Epithelial cell of proximal tubule (primary cell): Measurements from ENCODE around the gene LSS. TPM values are rescaled to one million over a fixed set of nuclear protein-coding genes. Genes with fewer than 3 reads are reported as not detected.
A peak's percentile ranks its signal among the peaks of the same experiment; 100 is the strongest.

Source experiments
- DNase-seq: peaks from one replicate; pipeline ENCODE4 v3.0.0-alpha.2; 2011; ENCODE audit warnings: low read depth
- H3K4me3 ChIP-seq: 2 replicates; pipeline ENCODE4 v1.5.1; 2011; ENCODE audit warnings: low read depth, mild to moderate bottlenecking, low read length
- total RNA-seq: library from RNA; depleted of rRNA; stranded (reverse); fragments of >200 nt; gene quantifications from 2 replicates; pipeline ENCODE4 v1.2.3, GENCODE V29; 2015
- TF ChIP-seq, protein P1 (sequence below): conservative IDR thresholded peaks from 2 replicates; pipeline ENCODE4 v1.5.1; 2012; ENCODE audit warnings: low read depth, mild to moderate bottlenecking, low read length

LSS gene
- total RNA-seq: 32.0 and 106 TPM in 2 replicates

DNA sequence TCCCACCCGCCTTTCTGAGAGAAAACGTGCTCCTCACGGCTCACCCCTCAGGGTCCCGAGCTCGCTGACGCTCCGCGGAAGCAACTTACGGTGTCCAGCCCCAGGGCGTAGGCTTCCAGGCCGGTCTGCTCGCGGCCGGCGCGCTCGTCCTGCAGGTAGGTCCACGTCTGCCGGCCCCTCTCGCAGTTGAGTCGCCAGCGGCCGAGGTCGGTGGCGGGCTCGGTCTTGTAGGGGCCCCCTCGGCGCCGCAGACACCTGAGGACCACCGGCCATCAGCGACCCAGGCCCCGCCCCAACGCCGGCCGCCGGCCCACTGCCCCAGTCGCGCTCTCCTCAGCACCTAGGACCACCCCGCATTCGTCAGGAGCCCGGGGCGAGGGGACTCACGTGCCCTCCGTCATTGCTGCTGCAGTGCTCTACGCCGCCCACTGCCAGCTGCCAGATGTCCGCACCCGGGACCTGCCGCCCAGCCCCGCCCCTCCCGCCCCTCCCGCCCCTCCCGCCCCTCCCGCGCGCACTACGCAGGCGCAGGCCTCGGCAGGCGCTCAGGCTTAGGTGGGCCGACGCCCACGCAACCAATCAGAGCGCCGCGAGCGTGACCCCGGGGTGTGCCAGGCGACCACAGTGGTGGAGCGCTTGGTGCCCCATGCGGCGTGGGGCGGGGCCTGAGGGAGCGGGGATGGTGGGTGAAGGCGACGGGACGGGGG, at the start of gene LSS:
Gene LSS (minus strand): TSS at position 430 of the 707 bp plus-strand sequence. CDS start 29 bp downstream, at position 401.
- H3K4me3 ChIP-seq: peak within 1 kb of the TSS; percentile 67
- DNase-seq: peak; percentile 52
- TF ChIP-seq, protein P1, sequence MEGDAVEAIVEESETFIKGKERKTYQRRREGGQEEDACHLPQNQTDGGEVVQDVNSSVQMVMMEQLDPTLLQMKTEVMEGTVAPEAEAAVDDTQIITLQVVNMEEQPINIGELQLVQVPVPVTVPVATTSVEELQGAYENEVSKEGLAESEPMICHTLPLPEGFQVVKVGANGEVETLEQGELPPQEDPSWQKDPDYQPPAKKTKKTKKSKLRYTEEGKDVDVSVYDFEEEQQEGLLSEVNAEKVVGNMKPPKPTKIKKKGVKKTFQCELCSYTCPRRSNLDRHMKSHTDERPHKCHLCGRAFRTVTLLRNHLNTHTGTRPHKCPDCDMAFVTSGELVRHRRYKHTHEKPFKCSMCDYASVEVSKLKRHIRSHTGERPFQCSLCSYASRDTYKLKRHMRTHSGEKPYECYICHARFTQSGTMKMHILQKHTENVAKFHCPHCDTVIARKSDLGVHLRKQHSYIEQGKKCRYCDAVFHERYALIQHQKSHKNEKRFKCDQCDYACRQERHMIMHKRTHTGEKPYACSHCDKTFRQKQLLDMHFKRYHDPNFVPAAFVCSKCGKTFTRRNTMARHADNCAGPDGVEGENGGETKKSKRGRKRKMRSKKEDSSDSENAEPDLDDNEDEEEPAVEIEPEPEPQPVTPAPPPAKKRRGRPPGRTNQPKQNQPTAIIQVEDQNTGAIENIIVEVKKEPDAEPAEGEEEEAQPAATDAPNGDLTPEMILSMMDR: no peak

DNA sequence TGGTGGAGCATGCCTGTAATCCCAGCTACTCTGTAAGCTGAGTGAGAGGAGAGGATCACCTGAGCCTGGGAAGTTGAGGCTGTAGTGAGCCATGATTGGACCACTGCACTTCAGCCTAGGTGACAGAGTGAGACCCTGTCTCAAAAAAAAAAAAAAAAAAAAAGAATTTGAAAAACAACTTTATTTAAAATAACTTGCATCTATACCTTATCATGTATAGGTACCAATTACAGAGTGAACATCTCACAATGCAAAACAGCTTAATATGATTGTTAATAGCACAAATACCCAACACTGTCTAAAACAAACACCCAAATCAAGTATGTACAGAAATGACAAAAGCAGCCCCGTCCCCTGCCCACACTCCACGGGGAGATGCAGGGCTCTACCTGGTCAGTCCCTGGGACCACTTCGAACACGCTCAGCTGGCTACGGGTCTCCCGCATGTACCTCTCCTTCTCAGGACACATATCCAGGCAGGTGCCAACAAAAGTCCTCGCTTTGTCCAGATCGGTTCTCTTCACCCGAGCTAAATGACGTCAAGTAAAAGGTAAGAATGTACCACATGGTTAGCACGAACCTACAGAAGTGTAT, 46.3 kb upstream of the LSS start:
- DNase-seq: no peak
- TF ChIP-seq, protein P1: no peak
- no peak overlapping the region for H3K4me3 ChIP-seq

DNA sequence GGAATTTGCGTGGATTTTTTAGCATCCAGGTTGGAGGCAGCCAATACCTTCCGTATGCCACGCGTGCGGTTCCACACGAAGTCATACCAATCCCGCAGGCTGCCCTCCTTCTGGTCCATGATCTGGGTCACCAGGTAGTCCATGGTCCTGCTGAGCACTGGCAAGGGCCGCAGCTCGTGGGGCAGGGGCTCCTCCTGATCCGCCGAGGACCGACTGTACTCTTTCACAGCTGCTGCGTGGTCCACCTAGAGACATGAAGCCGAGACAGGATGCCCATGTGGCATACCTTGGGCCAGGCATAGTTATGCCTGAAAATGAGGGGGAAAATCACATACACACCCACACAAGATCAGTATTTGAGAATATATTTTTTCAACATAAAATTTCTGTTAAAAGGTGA, 44.8 kb upstream of the LSS start:
- TF ChIP-seq, protein P1: no peak
- DNase-seq: no peak
- no peak overlapping the region for H3K4me3 ChIP-seq

DNA sequence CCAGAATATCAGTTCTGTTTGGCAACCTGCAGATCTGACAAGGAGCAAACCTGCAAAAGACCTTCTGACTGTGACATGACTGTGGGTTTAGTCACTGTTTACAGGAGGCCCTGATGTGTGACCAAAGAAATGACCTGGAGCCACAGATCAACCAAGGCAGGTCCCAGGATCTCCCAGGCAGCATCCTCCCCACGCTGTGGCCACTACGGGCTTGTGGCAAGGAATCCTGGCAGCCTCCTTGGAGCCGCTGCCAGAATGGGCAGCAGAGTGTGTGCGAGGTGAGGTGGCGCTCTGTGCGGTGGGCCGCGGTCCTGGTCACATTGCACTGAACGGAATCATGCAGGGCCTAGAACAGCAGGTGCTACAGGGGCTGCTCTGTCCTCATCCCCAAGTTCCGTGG, 40.9 kb upstream of the LSS start:
- TF ChIP-seq, protein P1: no peak
- peak; percentile 89 for DNase-seq
- H3K4me3 ChIP-seq: no peak overlapping the region

DNA sequence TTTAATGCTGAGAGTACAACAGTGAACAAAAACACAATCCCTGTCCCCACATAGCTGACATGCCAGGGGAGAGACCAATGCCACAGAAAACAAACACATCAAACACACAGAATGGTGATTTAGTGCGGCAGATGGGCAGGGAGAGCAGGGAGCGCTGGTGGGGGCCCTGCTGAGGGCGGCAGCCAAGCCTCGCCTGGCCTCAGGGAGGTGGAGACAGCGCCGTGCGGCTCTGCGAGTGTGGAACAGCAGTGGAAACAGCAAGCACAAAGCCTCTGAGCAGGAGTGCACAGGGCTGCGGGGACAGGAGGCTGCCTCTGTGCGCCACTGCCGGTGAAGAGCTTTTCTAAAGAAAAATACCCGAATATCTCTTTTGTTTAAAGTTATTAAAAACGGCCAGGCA, 39.8 kb upstream of the LSS start:
- DNase-seq: no peak
- TF ChIP-seq, protein P1: no peak
- H3K4me3 ChIP-seq: no peak overlapping the region

DNA sequence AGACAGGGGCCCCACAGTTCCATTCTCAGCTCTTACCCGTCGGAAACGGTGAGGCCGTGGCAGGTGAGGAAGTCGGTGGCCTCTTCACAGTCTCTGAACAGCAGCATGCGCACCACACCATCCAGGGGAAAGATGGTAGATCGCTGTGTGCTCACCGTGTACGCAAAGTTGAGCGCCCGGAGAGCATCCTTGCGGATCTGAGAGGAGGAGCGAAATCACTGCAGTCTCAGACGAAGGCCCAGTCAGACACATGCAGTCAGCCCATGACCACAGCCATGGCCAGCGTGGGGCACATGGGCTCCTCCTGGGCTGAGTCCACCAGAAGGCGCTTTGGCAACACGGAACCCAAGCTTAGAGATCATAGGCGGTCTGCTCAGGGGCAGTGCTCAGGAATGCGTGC, 38.4 kb upstream of the LSS start:
- H3K4me3 ChIP-seq: no peak overlapping the region
- no peak for DNase-seq
- TF ChIP-seq, protein P1: no peak
